Panc1 (cell line): ENCODE measurements around the gene CCDC185. TPM values are rescaled to one million over a fixed set of nuclear protein-coding genes. Genes with fewer than 3 reads are reported as not detected.
"Not testable (repeated sequence)": the region's sequence is repeated elsewhere in the genome, so short reads cannot be mapped to it uniquely, and the experiment has no call there.

Experiments
- ATAC-seq: fragments of 200-7000 bp; cut with Tn5 transposase; 2 replicates; pipeline ENCODE4 v1.9.1; 2020; ENCODE audit warnings: mild to moderate bottlenecking, moderate library complexity
- BruUV-seq: library from RNA; stranded (reverse); fragments of 400-500 nt; replicated peaks from 2 replicates; lab custom pipeline; 2021; lab: Mats Ljungman, UMichigan
- CTCF ChIA-PET: fragments of 300-600 bp; sonication (Branson Sonifier 250); formaldehyde crosslinking; loops from one replicate; lab custom pipeline; 2022; ENCODE audit warnings: antibody characterized with exemption; lab: Charles Lee
- POLR2A ChIA-PET: fragments of 300-600 bp; sonication (Branson Sonifier 250); formaldehyde crosslinking; loops from one replicate; lab custom pipeline; 2022; ENCODE audit warnings: antibody characterized with exemption; lab: Charles Lee
- DNase-seq: peaks from one replicate; pipeline ENCODE4 v3.0.0-alpha.2; 2010; ENCODE audit warnings: low read depth, low spot score
- H3K27ac ChIP-seq: 2 replicates; pipeline ENCODE4 v1.5.1; 2011; ENCODE audit warnings: mild to moderate bottlenecking, low read length, inconsistent platforms
- H3K27me3 ChIP-seq: fragments of 200-500 bp; sonication (Bioruptor generic); 2 replicates; pipeline ENCODE4 v1.6.0; 2014; ENCODE audit warnings: low read length, inconsistent platforms; ENCODE audit not compliant: control insufficient read depth, insufficient read depth
- H3K36me3 ChIP-seq: fragments of 200-500 bp; sonication (Bioruptor generic); 2 replicates; pipeline ENCODE4 v1.5.1; 2014; ENCODE audit warnings: inconsistent platforms, mild to moderate bottlenecking, low read length, moderate library complexity; ENCODE audit not compliant: control insufficient read depth, insufficient read depth
- H3K4me1 ChIP-seq: 2 replicates; pipeline ENCODE4 v1.5.1; 2011; ENCODE audit warnings: inconsistent platforms, mild to moderate bottlenecking, low read length, moderate library complexity; ENCODE audit not compliant: control insufficient read depth, insufficient read depth
- H3K4me3 ChIP-seq, 2 experiments: 2 replicates each; pipeline ENCODE4 v1.5.1; 2011 to 2012; ENCODE audit warnings: low read depth in 2 of 2, low read length in 2 of 2, mild to moderate bottlenecking in 2 of 2, inconsistent platforms in 1 of 2, moderate library complexity in 1 of 2
- H3K9me3 ChIP-seq: fragments of 200-500 bp; sonication (Bioruptor generic); 2 replicates; pipeline ENCODE4 v1.5.1; 2014; ENCODE audit warnings: low read depth, mild to moderate bottlenecking, inconsistent platforms, low read length, moderate library complexity; ENCODE audit not compliant: control insufficient read depth, insufficient read depth
- POLR2AphosphoS5 ChIP-seq: IDR thresholded peaks from 2 replicates; pipeline ENCODE4 v1.6.1; 2012; ENCODE audit warnings: mild to moderate bottlenecking, low read depth, low read length, moderate library complexity
- REST ChIP-seq, 2 experiments: IDR thresholded peaks; 2 replicates each; pipeline ENCODE4 v1.6.1; 2011 to 2012; ENCODE audit warnings: low read depth in 2 of 2, control low read depth in 1 of 2, low read length in 1 of 2, mild to moderate bottlenecking in 1 of 2, moderate library complexity in 1 of 2; ENCODE audit not compliant: insufficient read depth in 1 of 2
- SIN3A ChIP-seq: IDR thresholded peaks from 2 replicates; pipeline ENCODE4 v1.6.1; 2012; ENCODE audit warnings: low read depth, mild to moderate bottlenecking, low read length, moderate library complexity, borderline replicate concordance; ENCODE audit not compliant: insufficient read depth
- TCF7L2 ChIP-seq: IDR thresholded peaks from 2 replicates; pipeline ENCODE4 v1.6.1; 2011; ENCODE audit warnings: mild to moderate bottlenecking, low read depth, low read length, inconsistent platforms
- in situ Hi-C: cut with HindIII; loops from 2 replicates; pipeline ENCODE4 v1.10.0; 2016; ENCODE audit warnings: low sequenced_read_pairs, low pct_unique_long_range_greater_than_20kb
- intact Hi-C: fragments of 100-400 bp; cut with micrococcal nuclease; formaldehyde crosslinking; loops from one replicate; pipeline ENCODE4 v1.10.0; 2022; ENCODE audit not compliant: unreplicated experiment
- total RNA-seq: library from RNA; stranded (reverse); gene quantifications from one replicate; pipeline ENCODE4 v1.2.1, GENCODE V29; 2021; ENCODE audit not compliant: unreplicated experiment
- TF ChIP-seq, protein P1 (sequence below): fragments of 450-650 bp; IDR thresholded peaks from 2 replicates; pipeline ENCODE4 v1.5.1; 2017; ENCODE audit warnings: mild to moderate bottlenecking

Gene CCDC185
- total RNA-seq, 1 experiment from 2014 or later, result not detected

DNA sequence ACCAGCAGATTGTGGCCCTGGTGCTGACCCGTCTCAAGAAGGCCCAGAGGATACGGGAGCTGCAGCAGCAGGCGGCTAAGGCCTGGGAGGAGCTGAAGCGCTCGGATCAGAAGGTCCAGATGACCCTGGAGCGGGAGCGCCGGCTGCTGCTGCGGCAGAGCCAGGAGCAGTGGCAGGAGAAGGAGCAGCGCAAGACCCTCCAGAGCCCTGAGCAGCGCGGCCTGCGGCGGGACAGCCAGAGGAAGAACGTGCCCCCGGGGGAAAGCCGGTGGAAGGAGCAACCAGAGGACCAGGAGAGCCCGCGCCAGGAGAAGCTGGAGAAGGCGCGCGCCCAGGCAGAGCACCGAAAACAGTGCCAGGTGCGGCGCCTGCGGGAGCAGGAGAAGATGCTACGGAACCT, 1.0 kb downstream of the CCDC185 start:
- ATAC-seq, result peak; percentile 38; the same call in 1 of the 2 replicates

GRCh38 chr1:223394706-223395105, 1.5 kb downstream of the CCDC185 start:
- Histone ChIP-seq H3K4me1 (no peaks in the 10 kb centered on the region), H3K9me3 (no peaks in the 10 kb centered on the region), H3K27me3 (no peaks in the 10 kb centered on the region; the same call in none of the 2 replicates), H3K36me3 (no peaks in the 10 kb centered on the region), H3K4me3 (no peak overlapping the region), H3K27ac (no peak overlapping the region)
- no TSS peak for BruUV-seq
- in situ Hi-C loops (no loop called here), intact Hi-C loops (no loop called here)
- TF ChIP-seq POLR2AphosphoS5 (no peak), SIN3A (no peak)
- ATAC-seq (no peak; the same call in 1 of the 2 replicates), DNase-seq (no peak)
- ChIA-PET CTCF (no interaction called here), POLR2A (no interaction called here)

More for the DNA sequence above, 1.0 kb downstream of the CCDC185 start:
- H3K4me1 ChIP-seq, result no peaks in the 10 kb centered on the region
- intact Hi-C loops (no loop called here), in situ Hi-C loops (no loop called here)
- TF ChIP-seq, protein P1, sequence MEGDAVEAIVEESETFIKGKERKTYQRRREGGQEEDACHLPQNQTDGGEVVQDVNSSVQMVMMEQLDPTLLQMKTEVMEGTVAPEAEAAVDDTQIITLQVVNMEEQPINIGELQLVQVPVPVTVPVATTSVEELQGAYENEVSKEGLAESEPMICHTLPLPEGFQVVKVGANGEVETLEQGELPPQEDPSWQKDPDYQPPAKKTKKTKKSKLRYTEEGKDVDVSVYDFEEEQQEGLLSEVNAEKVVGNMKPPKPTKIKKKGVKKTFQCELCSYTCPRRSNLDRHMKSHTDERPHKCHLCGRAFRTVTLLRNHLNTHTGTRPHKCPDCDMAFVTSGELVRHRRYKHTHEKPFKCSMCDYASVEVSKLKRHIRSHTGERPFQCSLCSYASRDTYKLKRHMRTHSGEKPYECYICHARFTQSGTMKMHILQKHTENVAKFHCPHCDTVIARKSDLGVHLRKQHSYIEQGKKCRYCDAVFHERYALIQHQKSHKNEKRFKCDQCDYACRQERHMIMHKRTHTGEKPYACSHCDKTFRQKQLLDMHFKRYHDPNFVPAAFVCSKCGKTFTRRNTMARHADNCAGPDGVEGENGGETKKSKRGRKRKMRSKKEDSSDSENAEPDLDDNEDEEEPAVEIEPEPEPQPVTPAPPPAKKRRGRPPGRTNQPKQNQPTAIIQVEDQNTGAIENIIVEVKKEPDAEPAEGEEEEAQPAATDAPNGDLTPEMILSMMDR, result no peak
- H3K9me3 ChIP-seq, result no peaks in the 10 kb centered on the region
- no peak overlapping the region for H3K27ac ChIP-seq
- ChIA-PET POLR2A (no interaction called here), CTCF (interaction anchor here (0.6 kb wide), 1 partner anchor 331 kb away, joined by 3 read pairs; no protein-coding TSS in a partner anchor)
- no peak overlapping the region for H3K4me3 ChIP-seq
- DNase-seq, result no peak
- no TSS peak for BruUV-seq
- no peaks in the 10 kb centered on the region; the same call in none of the 2 replicates for H3K27me3 ChIP-seq
- no peaks in the 10 kb centered on the region for H3K36me3 ChIP-seq

- CTCF ChIA-PET, H3K4me3 ChIP-seq, H3K27ac ChIP-seq, H3K4me1 ChIP-seq, BruUV-seq, ATAC-seq, H3K36me3 ChIP-seq, H3K9me3 ChIP-seq, intact Hi-C loops, POLR2A ChIA-PET, DNase-seq, in situ Hi-C loops, H3K27me3 ChIP-seq: not testable (repeated sequence)
These were observed 6.2 kb downstream of the CCDC185 start for GRCh38 chr1:223399393-223399792.

GRCh38 chr1:223401873-223402789, 8.9 kb downstream of the CCDC185 start:
- no TSS peak for BruUV-seq
- Histone ChIP-seq H3K4me1 (no peaks in the 10 kb centered on the region), H3K9me3 (no peaks in the 10 kb centered on the region), H3K27ac (no peak overlapping the region), H3K27me3 (peaks cover 3% of the 10 kb centered on the region), H3K4me3 (no peak overlapping the region), H3K36me3 (no peaks in the 10 kb centered on the region)
- POLR2A ChIA-PET, result no interaction called here
- TF ChIP-seq POLR2AphosphoS5, result no peak
- no peak for TF ChIP-seq REST (IDR thresholded peaks at IDR 0.05; ENCODE audit: insufficient read depth in 1 of 2, low read depth in 2 of 2, low read length in 1 of 2)
- no peak for TF ChIP-seq TCF7L2
- TF ChIP-seq SIN3A, result no peak
- TF ChIP-seq, protein P1, result no peak
- DNase-seq (no peak), ATAC-seq (no peak)
- intact Hi-C loops (no loop called here), in situ Hi-C loops (no loop called here)
- CTCF ChIA-PET, result no interaction called here
